K562 (cell line): ENCODE results near the gene TUBGCP6. TPM values are rescaled to one million over a fixed set of nuclear protein-coding genes. Genes with fewer than 3 reads are reported as not detected.

Experiments used
- CAMTA2 ChIP-seq: fragments of 250-450 bp; sonication (Bioruptor Pico); conservative IDR thresholded peaks from 2 replicates; pipeline ENCODE4 v1.5.1; 2022
- CBX3 ChIP-seq, 2 experiments: IDR thresholded peaks; 1 replicate in 1 of 2; 2 replicates in 1 of 2; pipeline ENCODE4 v1.6.1; 2012; ENCODE audit warnings: inconsistent platforms in 2 of 2, low read length in 2 of 2, borderline replicate concordance in 1 of 2, control low read depth in 1 of 2
- CEBPG ChIP-seq, 3 experiments: fragments of 200-800 bp in 1 of 3; sonication (Bioruptor generic) in 1 of 3; sonication (generic) in 1 of 3; formaldehyde crosslinking in 1 of 3; IDR thresholded peaks in 2 of 3; conservative IDR thresholded peaks in 1 of 3; 2 replicates each; pipeline versions ENCODE4 v1.6.1 to v1.8.0; 2016 to 2022; ENCODE audit warnings: missing compliant biosample characterization in 2 of 3, missing genetic modification characterization in 2 of 3, mild to moderate bottlenecking in 1 of 3, missing genetic modification reagents in 1 of 3
- MYBL2 ChIP-seq, 2 experiments: fragments of 450-650 bp in 1 of 2; sonication (generic) in 1 of 2; formaldehyde crosslinking in 1 of 2; IDR thresholded peaks; 2 replicates each; pipeline versions ENCODE4 v1.6.1 to v1.8.1; 2017 to 2022; ENCODE audit warnings: borderline replicate concordance in 1 of 2, inconsistent platforms in 1 of 2, low read depth in 1 of 2, mild to moderate bottlenecking in 1 of 2, missing genetic modification reagents in 1 of 2, moderate library complexity in 1 of 2
- NR3C1 ChIP-seq: sonication (generic); formaldehyde crosslinking; IDR thresholded peaks from 2 replicates; pipeline ENCODE4 v1.8.1; 2022; ENCODE audit warnings: missing genetic modification reagents
- SIN3A ChIP-seq, 2 experiments: fragments of 150-350 bp in 1 of 2; IDR thresholded peaks; 2 replicates each; pipeline ENCODE4 v1.6.1; 2011 to 2016; ENCODE audit warnings: borderline replicate concordance in 2 of 2, low read depth in 2 of 2, low read length in 2 of 2, mild to moderate bottlenecking in 2 of 2, moderate library complexity in 2 of 2; ENCODE audit not compliant: control insufficient read depth in 1 of 2
- TAL1 ChIP-seq: fragments of 450-650 bp; IDR thresholded peaks from 2 replicates; pipeline ENCODE4 v1.6.1; 2016; ENCODE audit warnings: mild to moderate bottlenecking
- TCF7L2 ChIP-seq: fragments of 150-350 bp; IDR thresholded peaks from 2 replicates; pipeline ENCODE4 v1.6.1; 2016; ENCODE audit warnings: low read depth, mild to moderate bottlenecking, low read length, moderate library complexity
- YY1 ChIP-seq, 3 experiments: IDR thresholded peaks; 2 replicates each; pipeline ENCODE4 v1.6.1; 2011; ENCODE audit warnings: low read length in 2 of 3, mild to moderate bottlenecking in 2 of 3, moderate library complexity in 2 of 3, borderline replicate concordance in 1 of 3, control low read depth in 1 of 3, low read depth in 1 of 3; ENCODE audit not compliant: insufficient read depth in 3 of 3, insufficient replicate concordance in 2 of 3, control insufficient read depth in 1 of 3, insufficient read length in 1 of 3; ENCODE audit errors: extremely low read depth in 1 of 3
- ZBTB7A ChIP-seq: IDR thresholded peaks from 2 replicates; pipeline ENCODE4 v1.6.1; 2011; ENCODE audit warnings: low read depth, mild to moderate bottlenecking, low read length, moderate library complexity, borderline replicate concordance; ENCODE audit not compliant: control insufficient read depth
- ZNF354B ChIP-seq: fragments of 250-450 bp; sonication (Bioruptor Pico); IDR thresholded peaks from 2 replicates; pipeline ENCODE4 v1.4.0; 2020
- polyA plus RNA-seq, 8 experiments: library from polyadenylated mRNA; depleted of rRNA in 4 of 8; stranded (reverse) in 5 of 8; unstranded in 3 of 8; fragments of >200 nt; fragmentation: Nextera tagmentation in 2 of 8; fragmentation: Illumina TruSeq in 1 of 8; extraction: Ambion mirVana in 2 of 8; extraction: Trizol in 1 of 8; gene quantifications; 2 replicates each; pipeline versions ENCODE4 v1.2.1 to v1.2.3, GENCODE V29; 2011 to 2014; ENCODE audit warnings: inconsistent platforms in 1 of 8, missing spikeins in 1 of 8
- total RNA-seq, 7 experiments: library from RNA; depleted of rRNA in 6 of 7; stranded (reverse); fragments of >200 nt in 6 of 7; fragmentation: Illumina TruSeq in 2 of 7; extraction: Trizol in 2 of 7; gene quantifications; 2 replicates each; pipeline versions ENCODE4 v1.2.1 to v1.2.3, GENCODE V29; 2011 to 2021; ENCODE audit warnings: low replicate concordance in 1 of 7
- TF ChIP-seq, protein P1 (sequence below): IDR thresholded peaks from 2 replicates; pipeline ENCODE4 v1.6.1; 2012; ENCODE audit warnings: low read depth, low read length, improper control_type of control experiment, borderline replicate concordance
- TF ChIP-seq, protein P2 (sequence below): sonication (generic); formaldehyde crosslinking; IDR thresholded peaks from 2 replicates; pipeline ENCODE4 v1.8.1; 2023; ENCODE audit warnings: mild to moderate bottlenecking, missing genetic modification reagents
- TF ChIP-seq, protein P3 (sequence below): sonication (generic); formaldehyde crosslinking; IDR thresholded peaks from 2 replicates; pipeline ENCODE4 v1.8.0; 2022; ENCODE audit warnings: missing genetic modification reagents, mild to moderate bottlenecking, borderline replicate concordance
- TF ChIP-seq, protein P4 (sequence below): sonication (generic); formaldehyde crosslinking; IDR thresholded peaks from 2 replicates; pipeline ENCODE4 v1.8.1; 2023; ENCODE audit warnings: mild to moderate bottlenecking, missing genetic modification reagents

The TUBGCP6 gene
- total and polyA plus RNA-seq, 9 of the 15 experiments (the other 6 are each of a cell fraction or from before 2014, with no cell fraction given), result 0.76 to 33.0 (median 10.1) TPM

DNA sequence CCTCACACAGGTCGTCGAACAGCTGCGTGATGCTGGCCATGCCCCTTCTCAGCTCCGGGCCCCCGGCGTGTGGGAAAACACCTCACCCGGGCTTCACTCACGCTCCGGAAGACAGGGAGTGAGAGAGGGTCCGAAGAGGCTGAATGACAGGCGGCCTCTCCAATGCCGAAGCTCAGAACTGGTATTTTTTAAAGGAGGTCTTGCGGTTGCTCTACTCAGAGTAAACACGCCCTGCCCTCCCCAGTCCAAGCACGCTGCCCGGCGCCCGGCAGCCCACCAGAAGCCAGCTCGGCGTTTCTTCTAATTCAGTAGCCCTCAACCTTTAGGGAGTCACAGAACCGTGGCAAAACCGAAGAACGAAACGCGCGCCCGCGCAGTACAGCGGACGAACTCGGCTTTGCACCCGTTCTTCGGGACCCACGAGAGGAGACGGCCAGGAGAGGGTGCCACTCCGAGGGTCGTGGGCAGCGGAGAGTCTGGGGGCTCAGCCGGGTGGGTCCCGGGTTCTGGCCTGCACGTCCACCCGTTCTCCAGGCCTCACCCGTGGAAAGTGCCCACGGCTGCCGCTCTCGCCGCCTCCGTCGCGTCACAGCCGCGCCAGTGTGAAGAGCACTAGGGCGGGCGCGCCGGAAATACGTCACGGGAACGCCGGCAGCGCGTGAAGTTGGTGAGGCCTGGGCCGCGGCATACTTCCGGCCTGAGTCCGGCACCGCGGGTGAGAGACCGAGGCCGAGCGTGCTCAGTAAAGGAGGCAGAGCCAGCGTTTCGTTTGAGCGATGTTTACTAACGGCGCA lies at the start of gene TUBGCP6 (continued):
- TF ChIP-seq CBX3 (IDR thresholded peaks at IDR 0.05; ENCODE audit: borderline replicate concordance in 1 of 2, low read length in 2 of 2), result no peak
- TF ChIP-seq, protein P1, sequence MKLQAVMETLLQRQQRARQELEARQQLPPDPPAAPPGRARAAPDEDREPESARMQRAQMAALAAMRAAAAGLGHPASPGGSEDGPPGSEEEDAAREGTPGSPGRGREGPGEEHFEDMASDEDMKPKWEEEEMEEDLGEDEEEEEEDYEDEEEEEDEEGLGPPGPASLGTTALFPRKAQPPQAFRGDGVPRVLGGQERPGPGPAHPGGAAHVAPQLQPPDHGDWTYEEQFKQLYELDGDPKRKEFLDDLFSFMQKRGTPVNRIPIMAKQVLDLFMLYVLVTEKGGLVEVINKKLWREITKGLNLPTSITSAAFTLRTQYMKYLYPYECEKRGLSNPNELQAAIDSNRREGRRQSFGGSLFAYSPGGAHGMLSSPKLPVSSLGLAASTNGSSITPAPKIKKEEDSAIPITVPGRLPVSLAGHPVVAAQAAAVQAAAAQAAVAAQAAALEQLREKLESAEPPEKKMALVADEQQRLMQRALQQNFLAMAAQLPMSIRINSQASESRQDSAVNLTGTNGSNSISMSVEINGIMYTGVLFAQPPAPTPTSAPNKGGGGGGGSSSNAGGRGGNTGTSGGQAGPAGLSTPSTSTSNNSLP, result no peak
- TF ChIP-seq ZBTB7A, result 0 out of 2 replicates have a peak, but pooled peaks have one; percentile 14
- TF ChIP-seq, protein P2, sequence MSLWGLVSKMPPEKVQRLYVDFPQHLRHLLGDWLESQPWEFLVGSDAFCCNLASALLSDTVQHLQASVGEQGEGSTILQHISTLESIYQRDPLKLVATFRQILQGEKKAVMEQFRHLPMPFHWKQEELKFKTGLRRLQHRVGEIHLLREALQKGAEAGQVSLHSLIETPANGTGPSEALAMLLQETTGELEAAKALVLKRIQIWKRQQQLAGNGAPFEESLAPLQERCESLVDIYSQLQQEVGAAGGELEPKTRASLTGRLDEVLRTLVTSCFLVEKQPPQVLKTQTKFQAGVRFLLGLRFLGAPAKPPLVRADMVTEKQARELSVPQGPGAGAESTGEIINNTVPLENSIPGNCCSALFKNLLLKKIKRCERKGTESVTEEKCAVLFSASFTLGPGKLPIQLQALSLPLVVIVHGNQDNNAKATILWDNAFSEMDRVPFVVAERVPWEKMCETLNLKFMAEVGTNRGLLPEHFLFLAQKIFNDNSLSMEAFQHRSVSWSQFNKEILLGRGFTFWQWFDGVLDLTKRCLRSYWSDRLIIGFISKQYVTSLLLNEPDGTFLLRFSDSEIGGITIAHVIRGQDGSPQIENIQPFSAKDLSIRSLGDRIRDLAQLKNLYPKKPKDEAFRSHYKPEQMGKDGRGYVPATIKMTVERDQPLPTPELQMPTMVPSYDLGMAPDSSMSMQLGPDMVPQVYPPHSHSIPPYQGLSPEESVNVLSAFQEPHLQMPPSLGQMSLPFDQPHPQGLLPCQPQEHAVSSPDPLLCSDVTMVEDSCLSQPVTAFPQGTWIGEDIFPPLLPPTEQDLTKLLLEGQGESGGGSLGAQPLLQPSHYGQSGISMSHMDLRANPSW (CRISPR knock-in tag), result no peak
- TF ChIP-seq MYBL2 (IDR thresholded peaks at IDR 0.05; ENCODE audit: low read depth), result no peak
- TF ChIP-seq MYBL2 (CRISPR knock-in tag; IDR thresholded peaks at IDR 0.05; ENCODE audit: borderline replicate concordance), result no peak
- TF ChIP-seq CEBPG (CRISPR knock-in tag; IDR thresholded peaks at IDR 0.05), result no peak
- TF ChIP-seq CEBPG (tag; conservative IDR thresholded peaks at IDR 0.05 in 1 of 2, IDR thresholded peaks at IDR 0.05 in 1 of 2), result no peak
- no peak for TF ChIP-seq NR3C1 (CRISPR knock-in tag)
- TF ChIP-seq TAL1, result no peak
- peak in 1 of 3 experiments; percentile 22 for TF ChIP-seq YY1 (IDR thresholded peaks at IDR 0.05; ENCODE audit: borderline replicate concordance in 1 of 3, control insufficient read depth in 1 of 3, extremely low read depth in 1 of 3, insufficient read depth in 3 of 3, insufficient read length in 1 of 3, insufficient replicate concordance in 2 of 3, low read depth in 1 of 3, low read length in 2 of 3)
- TF ChIP-seq, protein P3, sequence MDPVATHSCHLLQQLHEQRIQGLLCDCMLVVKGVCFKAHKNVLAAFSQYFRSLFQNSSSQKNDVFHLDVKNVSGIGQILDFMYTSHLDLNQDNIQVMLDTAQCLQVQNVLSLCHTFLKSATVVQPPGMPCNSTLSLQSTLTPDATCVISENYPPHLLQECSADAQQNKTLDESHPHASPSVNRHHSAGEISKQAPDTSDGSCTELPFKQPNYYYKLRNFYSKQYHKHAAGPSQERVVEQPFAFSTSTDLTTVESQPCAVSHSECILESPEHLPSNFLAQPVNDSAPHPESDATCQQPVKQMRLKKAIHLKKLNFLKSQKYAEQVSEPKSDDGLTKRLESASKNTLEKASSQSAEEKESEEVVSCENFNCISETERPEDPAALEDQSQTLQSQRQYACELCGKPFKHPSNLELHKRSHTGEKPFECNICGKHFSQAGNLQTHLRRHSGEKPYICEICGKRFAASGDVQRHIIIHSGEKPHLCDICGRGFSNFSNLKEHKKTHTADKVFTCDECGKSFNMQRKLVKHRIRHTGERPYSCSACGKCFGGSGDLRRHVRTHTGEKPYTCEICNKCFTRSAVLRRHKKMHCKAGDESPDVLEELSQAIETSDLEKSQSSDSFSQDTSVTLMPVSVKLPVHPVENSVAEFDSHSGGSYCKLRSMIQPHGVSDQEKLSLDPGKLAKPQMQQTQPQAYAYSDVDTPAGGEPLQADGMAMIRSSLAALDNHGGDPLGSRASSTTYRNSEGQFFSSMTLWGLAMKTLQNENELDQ (CRISPR knock-in tag), result no peak
- TF ChIP-seq CAMTA2 (CRISPR knock-in tag), result no peak
- TF ChIP-seq ZNF354B (CRISPR knock-in tag), result no peak
- peak; percentile 55 to 87; a peak in 2 of 4 replicates for TF ChIP-seq SIN3A (IDR thresholded peaks at IDR 0.05; ENCODE audit: borderline replicate concordance in 2 of 2, control insufficient read depth in 1 of 2, low read depth in 2 of 2, low read length in 2 of 2)
- TF ChIP-seq, protein P4, sequence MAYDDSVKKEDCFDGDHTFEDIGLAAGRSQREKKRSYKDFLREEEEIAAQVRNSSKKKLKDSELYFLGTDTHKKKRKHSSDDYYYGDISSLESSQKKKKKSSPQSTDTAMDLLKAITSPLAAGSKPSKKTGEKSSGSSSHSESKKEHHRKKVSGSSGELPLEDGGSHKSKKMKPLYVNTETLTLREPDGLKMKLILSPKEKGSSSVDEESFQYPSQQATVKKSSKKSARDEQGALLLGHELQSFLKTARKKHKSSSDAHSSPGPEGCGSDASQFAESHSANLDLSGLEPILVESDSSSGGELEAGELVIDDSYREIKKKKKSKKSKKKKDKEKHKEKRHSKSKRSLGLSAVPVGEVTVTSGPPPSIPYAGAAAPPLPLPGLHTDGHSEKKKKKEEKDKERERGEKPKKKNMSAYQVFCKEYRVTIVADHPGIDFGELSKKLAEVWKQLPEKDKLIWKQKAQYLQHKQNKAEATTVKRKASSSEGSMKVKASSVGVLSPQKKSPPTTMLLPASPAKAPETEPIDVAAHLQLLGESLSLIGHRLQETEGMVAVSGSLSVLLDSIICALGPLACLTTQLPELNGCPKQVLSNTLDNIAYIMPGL (CRISPR knock-in tag), result no peak
- TF ChIP-seq TCF7L2, result no peak
